HG02678 (cell line): ENCODE results near the gene RAB10.
A peak's percentile ranks its signal among the peaks of the same experiment; 100 is the strongest.

Source experiments
- ATAC-seq: cut with Tn5 transposase; IDR thresholded peaks from one replicate; pipeline ENCODE4 v1.9.1; 2021; ENCODE audit warnings: mild to moderate bottlenecking, moderate library complexity; ENCODE audit not compliant: unreplicated experiment

RAB10 gene

DNA sequence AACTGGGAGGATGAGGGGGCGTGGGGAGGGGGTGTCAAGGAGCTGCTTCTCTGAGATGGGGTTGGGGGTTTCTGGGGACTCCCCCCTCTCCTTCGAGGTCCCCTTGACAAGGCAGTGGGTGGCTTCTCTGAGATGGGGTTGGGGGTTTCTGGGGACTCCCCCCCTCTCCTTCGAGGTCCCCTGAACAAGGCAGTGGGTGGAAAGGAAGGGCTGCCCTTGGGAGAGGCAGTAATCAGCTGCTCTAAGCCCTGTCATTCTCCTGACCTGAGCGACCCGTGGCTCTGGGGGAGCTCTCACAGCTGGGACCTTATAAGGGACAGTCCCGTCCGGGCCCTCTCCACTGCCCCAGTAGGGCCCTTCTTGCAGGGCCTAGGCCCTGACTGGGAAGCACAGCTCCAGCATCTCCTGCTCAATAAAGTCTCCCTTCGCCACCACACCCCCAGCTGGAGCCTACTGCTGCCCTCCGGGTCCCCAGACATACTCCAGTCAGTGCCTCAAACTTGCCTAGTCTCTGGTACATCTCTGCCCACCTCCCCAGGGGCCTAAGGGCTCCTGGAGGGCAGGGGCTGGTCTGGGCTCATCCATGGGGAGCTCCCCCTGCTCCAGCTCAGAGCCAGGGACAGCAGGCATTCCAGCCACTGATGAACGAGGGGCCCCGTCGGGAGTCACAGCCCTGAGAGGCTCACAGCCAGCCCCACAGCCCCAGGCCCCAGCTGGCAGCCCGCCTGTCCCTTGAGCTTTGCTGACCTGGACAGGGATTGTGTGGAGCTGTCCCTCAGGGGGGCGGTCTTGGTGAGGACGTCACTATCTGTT is 141.8 kb downstream of the RAB10 start:
- ATAC-seq, result no peak

DNA sequence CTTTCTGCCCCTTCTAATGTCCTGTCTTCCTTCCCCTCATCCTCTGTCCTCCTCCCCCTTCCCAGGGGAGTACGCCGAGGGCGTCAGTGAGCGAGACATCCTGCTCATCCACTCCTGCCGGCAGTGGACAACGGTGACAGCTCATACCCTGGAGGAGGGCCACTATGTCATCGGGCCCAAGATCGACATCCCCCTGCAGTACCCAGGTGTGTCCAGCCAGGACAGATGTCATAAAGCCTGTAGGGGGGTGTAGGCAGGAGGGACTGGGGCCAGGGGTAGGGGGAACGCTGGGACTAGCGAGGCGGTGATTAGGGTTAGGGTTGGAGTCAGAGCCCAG is 142.4 kb downstream of the RAB10 start:
- ATAC-seq, result no peak

DNA sequence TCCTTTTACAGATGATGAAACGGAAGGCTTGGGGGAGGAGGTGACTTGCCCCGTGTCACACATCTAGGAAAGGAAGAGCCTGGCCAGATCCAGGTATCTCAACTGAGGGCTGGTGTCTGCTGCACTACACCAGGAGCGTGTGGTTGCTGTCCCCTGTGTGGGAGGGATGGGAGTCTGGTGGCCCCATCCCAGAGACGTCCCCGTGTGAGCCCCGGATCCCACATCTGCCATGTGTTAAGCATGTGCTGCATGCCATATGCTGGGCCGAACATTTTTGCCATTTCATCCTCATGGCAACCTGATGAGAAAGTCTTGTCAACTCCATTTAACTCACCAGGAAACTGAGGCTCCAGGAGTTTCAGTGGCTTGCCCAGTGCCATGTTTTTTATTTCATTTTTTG is 143.2 kb downstream of the RAB10 start:
- no peak for ATAC-seq

DNA sequence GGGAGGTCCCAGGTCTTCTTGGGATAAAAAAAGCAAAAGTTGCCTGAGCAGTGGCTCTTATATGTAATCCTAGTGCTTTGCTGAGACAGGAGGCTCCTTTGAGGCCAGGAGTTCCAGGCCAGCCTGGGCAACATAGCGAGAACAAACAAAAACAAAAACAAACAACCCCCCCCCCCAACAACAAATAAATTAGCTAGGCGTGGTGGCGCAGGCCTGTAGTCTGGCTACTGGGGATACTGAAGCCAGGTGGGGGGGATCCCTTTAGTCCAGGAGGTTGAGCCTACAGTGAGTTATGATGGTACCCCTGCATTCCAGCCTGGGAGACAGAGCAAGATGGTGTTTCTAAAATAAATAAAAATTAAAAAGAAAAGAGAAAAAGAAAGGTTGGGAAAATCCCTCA is 144.4 kb downstream of the RAB10 start:
- no peak for ATAC-seq

DNA sequence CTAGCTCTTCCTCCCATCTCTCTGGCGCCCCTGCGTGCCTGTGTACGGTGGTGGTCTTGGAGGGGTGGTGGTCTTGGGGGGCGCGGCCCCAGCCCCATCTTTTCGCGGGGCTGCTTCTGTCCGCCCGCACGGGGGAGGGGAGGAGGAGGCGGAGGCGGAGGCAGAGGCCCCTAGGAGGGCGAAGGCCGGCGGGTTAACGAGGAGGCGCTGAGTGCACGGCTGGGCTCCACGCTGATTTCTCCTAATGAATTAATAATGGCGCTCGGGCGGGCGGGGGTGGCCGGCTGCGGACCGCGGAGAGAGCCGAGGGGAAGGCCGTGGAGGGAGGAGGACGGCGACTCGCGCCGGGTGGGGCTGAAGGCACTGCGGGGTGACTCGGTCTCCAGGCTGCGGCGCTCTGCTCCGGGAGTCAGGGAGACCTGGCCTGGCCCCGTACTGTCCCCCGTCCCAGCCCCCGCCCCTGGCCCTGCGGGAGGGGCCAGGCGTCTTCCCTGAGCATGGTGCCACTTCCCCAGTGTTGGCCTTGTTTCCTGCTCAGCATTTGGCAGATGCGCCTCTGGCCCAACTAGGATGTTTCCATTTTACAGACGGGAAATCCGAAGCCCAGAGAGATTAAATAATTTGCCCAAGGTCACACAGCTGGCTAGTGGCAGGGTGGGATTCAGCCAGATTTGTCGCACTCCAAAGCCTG is 145.0 kb downstream of the RAB10 start:
- no peak for ATAC-seq

DNA sequence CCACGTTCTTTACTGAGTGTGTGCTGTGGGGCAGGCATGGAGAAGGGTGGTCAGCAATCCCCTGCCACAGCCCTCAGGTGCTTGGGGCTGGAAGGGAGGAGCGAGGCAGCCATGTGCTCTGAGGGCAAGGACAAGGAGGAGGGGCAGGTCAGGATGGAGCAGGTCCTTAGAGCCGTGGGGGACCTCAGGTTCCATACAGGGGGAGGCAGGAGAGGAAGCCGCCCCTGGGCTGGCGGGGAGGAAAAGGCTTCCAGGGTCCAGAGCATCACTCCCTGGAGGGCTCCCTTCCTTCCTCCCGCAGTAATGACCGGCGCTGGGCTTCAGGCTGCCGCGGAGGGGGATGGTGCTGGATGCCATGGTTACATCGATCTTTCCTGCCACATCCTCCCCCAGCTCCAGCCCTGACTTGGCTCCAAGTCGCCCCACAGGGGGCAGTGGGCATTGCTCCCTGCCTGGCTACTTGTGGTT is 145.6 kb downstream of the RAB10 start:
- no peak for ATAC-seq

DNA sequence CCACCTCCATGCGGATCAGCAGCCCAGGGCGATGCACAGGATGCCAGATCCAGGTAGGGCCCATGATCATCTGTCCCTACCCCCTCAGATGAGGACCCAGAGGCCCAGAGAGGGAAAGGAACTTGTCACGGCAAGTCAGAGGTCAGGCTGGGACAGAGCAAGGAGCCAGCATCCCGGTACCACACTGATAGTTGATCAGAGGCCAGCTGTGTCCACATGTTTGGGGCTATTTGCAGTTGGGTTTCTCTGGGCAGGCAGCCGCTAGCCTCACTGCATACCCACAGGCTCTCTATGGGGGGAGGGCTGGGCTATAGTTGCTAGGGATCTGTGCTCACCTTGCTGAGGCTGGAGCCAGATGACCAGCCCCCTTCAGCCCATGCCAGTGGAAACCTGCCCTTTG is 148.6 kb downstream of the RAB10 start:
- ATAC-seq, result no peak

DNA sequence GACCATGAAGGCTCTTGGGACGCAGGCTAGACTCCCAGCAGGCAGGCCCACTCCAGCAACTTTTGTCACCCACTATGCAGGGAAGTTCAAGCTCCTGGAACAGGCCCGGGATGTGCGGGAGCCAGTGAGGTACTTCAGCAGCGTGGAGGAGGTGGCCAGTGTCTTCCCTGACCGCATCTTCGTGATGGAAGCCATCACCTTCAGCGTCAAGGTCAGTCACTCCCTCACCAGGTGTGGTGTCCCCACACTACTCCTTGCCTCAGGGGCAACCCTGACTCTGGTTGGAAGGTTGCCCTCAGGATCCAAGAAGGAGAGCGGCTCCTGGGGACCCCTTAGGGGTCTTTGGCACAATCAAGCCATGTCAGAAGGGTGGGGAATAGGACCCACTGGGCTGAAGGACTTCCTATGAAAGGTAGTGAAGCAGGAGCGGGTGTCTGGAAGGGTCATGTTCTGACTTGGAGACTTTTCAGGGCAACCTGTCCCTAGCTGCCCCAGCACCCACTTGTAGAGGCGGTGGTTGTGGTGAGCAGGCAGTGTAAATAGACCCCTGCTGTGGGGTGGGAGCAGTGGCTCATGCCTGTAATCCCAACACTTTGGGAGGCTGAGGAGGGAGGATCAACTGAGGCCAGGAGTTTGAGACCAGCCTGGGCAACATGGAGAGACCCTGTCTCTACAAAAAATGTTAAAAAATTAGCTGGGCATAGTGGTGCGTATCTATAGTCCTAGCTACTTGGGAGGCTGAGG is 149.2 kb downstream of the RAB10 start:
- ATAC-seq, result no peak

DNA sequence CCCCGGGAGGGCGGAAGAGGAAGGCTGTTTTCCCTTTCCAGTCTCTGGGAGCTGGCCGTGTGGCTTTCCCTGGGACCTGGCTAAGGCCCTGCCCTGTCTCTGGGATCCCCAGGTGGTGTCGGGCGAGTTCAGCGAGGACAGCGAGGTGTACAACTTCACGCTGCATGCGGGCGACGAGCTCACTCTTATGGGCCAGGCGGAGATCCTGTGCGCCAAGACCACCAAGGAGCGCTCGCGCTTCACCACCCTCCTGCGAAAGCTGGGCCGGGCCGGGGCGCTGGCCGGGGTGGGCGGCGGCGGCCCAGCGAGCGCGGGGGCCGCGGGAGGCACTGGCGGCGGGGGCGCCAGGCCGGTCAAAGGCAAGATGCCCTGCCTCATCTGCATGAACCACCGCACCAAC is 150.2 kb downstream of the RAB10 start:
- ATAC-seq, result no peak

DNA sequence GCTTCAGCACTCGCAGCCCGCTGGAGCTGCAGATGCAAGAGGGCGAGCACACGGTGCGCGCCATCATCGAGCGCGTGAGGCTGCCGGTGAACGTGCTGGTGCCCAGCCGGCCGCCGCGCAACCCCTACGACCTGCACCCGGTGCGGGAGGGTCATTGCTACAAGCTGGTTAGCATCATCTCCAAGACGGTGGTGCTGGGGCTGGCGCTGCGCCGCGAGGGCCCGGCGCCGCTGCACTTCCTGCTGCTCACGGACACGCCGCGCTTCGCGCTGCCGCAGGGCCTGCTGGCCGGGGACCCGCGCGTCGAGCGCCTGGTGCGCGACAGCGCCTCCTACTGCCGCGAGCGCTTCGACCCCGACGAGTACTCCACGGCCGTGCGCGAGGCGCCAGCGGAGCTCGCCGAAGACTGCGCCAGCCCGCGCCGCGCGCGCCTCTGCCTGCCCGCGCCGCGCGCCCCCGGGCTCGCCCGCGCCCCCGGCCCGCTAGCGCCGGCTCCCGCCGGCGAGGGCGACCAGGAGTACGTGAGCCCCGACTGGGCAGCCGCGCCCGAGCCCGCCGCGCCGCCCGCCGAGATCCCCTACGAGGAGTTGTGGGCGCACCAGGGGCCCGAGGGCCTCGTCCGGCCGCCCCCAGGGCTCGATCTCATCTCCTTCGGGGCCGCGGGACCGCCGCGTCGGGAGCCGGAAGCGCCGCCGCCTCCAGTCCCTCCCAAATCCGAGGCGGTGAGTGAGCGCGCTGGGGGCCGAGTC is 150.8 kb downstream of the RAB10 start:
- ATAC-seq, result peak; percentile 83

DNA sequence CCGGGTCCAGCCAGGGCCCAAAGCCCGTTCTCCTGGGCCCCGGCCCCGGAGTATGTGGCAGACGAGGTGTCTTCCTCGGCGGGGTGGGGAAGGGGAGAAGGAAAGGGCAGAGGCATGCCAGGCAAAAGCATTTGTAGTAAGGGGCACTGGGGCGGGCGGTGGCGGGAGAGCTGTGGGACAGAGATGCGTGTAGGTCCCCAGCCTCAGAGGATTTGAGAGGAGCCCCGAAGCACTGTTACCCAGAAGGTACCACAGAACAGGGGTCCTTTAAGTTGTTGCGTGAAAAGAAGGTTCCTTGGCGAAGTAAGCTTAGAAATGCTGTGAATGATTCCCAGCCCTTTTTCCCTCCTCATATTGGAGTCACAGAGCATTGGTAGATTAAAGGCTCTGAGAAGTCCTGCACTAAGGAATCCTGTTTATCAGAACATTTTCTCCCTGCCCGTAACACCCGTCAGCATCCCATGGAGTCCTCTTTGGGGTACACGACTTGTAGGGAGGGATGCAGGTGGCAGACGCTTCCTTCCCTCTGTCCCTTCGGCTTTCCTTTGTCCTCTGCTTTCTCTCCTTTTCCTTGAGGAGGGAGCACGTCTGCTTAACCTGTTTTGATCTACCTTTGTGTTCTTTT is 151.5 kb downstream of the RAB10 start:
- ATAC-seq, result no peak

DNA sequence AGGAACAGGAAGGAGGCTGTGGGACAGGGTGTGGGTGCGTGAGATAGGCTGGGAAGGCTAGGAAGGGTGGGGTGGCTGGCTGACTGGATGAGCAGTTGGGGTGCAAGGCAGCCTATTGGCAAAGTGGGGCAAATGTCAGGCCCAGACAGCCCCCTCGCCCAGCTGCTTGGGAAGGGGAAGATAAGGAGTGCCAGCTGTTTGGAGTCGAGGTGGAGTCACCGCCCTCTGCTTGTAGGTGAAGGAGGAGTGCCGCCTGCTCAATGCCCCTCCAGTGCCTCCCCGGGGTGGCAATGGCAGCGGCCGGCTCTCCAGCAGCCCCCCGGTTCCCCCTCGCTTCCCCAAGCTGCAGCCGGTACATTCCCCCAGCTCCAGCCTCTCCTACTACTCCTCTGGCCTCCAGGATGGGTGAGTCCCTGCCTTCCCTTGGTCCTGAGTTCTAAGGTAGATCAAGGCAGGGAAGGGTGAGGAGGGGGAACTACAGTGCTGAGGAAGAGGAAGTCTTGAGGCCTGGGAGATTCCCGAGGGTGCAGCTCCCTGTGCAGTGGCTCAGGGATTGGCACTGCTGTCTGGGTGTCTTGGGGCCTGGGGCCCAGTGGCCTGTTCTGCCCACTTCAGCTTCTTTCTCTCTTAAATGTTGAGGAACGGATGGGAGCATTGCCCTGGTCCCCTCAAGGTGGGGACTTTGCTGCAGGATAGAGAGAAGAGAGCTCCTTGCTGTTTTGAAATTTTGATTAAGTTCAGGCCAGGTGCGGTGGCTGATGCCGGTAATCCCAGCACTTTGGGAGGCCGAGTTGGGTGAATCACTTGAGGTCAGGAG is 152.3 kb downstream of the RAB10 start:
- no peak for ATAC-seq
